SW480 (cell line): ENCODE results near the gene PGP.

ENCODE experiments used
- DNase-seq: peaks from one replicate; pipeline ENCODE4 v3.0.0-alpha.2; 2016; ENCODE audit warnings: low spot score

The PGP gene

GRCh38 chr16:2180962-2181923, 33.4 kb downstream of the PGP start:
- DNase-seq, result no peak

- no peak for DNase-seq
Measured at GRCh38 chr16:2180461-2180860, 34.2 kb downstream of the PGP start.

GRCh38 chr16:2179576-2179975, 35.1 kb downstream of the PGP start:
- DNase-seq, result no peak

GRCh38 chr16:2179107-2179501, 35.5 kb downstream of the PGP start:
- DNase-seq, result no peak

GRCh38 chr16:2178321-2179106, 36.1 kb downstream of the PGP start:
- DNase-seq, result no peak

GRCh38 chr16:2177561-2177960, 37.1 kb downstream of the PGP start:
- no peak for DNase-seq

- no peak for DNase-seq
Measured at GRCh38 chr16:2177101-2177500, 37.5 kb downstream of the PGP start.

GRCh38 chr16:2176047-2176446, 38.6 kb downstream of the PGP start:
- DNase-seq, result no peak

GRCh38 chr16:2175454-2175853, 39.2 kb downstream of the PGP start:
- DNase-seq, result no peak

GRCh38 chr16:2174396-2175131, 40.1 kb downstream of the PGP start:
- no peak for DNase-seq

GRCh38 chr16:2173916-2174315, 40.7 kb downstream of the PGP start:
- no peak for DNase-seq

GRCh38 chr16:2173366-2173765, 41.3 kb downstream of the PGP start:
- DNase-seq, result no peak

- no peak for DNase-seq
Measured at GRCh38 chr16:2172688-2173335, 41.8 kb downstream of the PGP start.

GRCh38 chr16:2171601-2172178, 43.0 kb downstream of the PGP start:
- DNase-seq, result no peak

- DNase-seq, result no peak
Measured at GRCh38 chr16:2170587-2171435, 43.8 kb downstream of the PGP start.

GRCh38 chr16:2170080-2170479, 44.6 kb downstream of the PGP start:
- DNase-seq, result no peak

GRCh38 chr16:2167068-2167638, 47.5 kb downstream of the PGP start:
- DNase-seq, result no peak

GRCh38 chr16:2166263-2167067, 48.2 kb downstream of the PGP start:
- no peak for DNase-seq

GRCh38 chr16:2165861-2166260, 48.8 kb downstream of the PGP start:
- DNase-seq, result no peak
